T47D (cell line): ENCODE data around the gene GRN.
A peak's percentile ranks its signal among the peaks of the same experiment; 100 is the strongest.

Experiments
- DNase-seq, 2 experiments: peaks; one replicate each; pipeline versions ENCODE4 v3.0.0 to v3.0.0-alpha.2; 2011 to 2012; ENCODE audit warnings: low read depth in 1 of 2, low spot score in 1 of 2
- JUND ChIP-seq: IDR thresholded peaks from 2 replicates; pipeline ENCODE4 v1.6.1; 2012; ENCODE audit warnings: low read depth
- in situ Hi-C: cut with HindIII; loops from 2 replicates; pipeline ENCODE4 v1.10.0; 2016; ENCODE audit warnings: low sequenced_read_pairs, low pct_unique_long_range_greater_than_20kb

GRN gene

DNA sequence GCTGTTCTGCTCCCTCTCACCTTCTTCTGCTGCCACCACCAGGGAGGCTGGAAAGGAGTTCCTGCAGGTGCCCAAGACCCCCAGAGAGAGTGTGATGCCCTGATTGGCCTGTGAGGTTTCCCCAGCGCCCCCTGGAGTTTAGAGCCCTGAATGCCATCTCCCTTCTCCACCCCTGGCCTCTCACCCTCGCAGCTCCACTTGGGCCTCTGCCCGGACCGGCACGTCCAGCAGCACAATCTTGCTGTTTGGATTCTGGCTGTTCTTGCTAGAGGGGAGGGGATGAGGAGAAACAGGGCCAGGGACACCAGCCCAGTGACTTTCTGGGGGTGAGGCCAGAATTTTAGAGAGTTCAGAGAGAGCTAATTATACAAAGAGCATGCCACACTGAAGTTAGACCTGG is 31.0 kb downstream of the GRN start:
- in situ Hi-C loops: no loop called here
- peak; percentile 38 to 43 for DNase-seq
- TF ChIP-seq JUND: no peak

DNA sequence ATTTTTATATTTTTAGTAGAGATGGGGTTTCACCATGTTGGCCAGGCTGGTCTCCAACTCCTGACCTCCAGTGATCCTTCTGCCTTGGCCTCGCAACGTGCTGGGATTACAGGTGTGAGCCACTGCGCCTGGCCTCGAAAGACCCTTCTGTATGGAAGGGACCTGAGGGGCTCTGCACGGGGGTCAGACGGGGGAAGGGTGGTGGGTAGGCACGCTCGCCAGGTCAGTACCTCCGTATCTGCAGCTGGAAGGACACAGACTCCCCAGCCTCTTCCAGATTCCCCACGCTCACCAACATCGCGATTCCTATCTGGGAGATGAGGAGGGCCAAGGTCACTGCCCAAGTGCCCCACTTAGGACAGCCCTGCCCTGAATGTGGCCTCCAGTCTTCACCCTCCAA is 31.7 kb downstream of the GRN start:
- no peak for TF ChIP-seq JUND
- in situ Hi-C loops: no loop called here
- DNase-seq: no peak

DNA sequence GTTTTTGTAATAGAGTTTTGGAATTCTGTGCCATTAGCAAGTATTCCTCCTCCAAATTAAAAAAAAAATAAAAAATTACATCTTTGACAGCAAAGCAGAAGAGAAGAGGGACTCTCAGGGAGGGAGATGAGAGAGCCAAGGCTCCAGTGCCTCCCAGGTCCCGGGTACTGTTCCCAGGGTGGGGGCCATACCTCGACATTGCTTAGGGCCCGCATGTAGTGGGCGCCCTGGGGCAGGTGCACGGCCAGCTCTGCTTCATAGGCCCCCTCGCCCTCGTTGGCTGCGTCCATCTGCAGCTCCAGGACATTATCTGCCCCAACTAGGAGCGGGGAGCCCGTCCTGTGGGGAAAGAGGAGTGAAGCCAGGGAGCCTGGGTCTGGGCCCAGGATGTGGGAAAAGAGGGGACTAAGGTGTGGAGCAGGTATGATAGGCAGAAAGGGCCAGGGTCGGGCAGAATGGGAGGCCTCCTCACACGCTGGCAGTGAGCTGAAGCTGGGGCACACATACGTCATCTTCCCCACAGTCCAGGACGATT is 33.1 kb downstream of the GRN start:
- TF ChIP-seq JUND: no peak
- no peak for DNase-seq
- in situ Hi-C loops: no loop called here

GRCh38 chr17:44379887-44380286 is 34.8 kb downstream of the GRN start:
- in situ Hi-C loops: no loop called here
- no peak for TF ChIP-seq JUND
- no peak for DNase-seq

- TF ChIP-seq JUND: no peak
- in situ Hi-C loops: no loop called here
- DNase-seq: no peak
Measured at GRCh38 chr17:44380767-44381166, 35.7 kb downstream of the GRN start.

GRCh38 chr17:44381810-44382305 is 36.8 kb downstream of the GRN start:
- DNase-seq: no peak
- in situ Hi-C loops: no loop called here
- TF ChIP-seq JUND: no peak

GRCh38 chr17:44382917-44383316 is 37.8 kb downstream of the GRN start:
- in situ Hi-C loops: no loop called here
- TF ChIP-seq JUND: no peak
- no peak for DNase-seq

DNA sequence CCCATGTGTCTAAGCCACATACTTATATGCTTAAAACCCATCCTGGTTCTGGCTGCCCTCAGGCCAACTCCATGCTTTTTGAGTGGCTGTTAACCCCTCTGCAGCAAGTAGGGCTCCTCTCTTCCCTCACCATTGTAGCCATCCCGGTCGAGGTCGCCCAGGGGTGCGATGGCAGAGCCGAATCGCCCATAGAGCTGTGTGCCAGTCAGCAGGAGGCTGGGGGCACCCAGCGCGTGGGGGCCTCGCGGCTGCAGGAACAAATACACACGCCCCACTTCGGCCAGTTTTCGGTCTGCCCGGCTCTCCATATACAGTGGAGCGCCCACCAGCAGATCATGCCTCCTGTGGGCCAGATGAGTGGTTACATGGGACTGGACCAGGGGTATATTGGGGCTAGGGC is 38.3 kb downstream of the GRN start:
- DNase-seq: no peak
- in situ Hi-C loops: no loop called here
- TF ChIP-seq JUND: no peak

GRCh38 chr17:44383861-44384260 is 38.8 kb downstream of the GRN start:
- in situ Hi-C loops: no loop called here
- no peak for TF ChIP-seq JUND
- no peak for DNase-seq

DNA sequence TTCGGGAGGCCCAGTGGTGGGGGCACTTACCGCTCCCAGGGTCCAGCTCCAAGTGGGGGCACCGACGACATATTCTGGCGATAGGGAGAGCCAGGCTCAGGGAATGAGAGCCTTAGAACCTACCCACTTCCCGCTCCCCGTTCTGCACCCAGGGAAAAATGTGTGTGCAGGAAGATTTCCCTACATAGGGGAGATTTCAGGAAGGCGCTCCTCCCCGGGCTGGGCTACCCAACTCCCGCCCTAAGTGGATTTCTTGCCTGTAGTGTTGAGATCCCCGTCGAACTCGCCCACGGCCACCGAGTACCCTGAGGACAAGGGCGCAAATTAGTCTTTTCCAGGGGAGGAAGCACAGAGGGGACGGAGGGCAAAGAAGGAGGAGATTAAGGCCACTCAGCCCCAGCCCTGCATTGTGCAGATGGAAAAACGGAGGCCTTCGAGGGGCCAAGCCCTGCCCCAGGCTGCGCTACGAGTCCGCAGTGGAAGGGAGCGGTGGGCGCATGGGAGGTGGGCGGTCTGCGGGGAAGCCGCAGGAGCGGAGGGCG is 39.2 kb downstream of the GRN start:
- DNase-seq: no peak
- no peak for TF ChIP-seq JUND
- in situ Hi-C loops: no loop called here

- in situ Hi-C loops: no loop called here
- DNase-seq: no peak
- TF ChIP-seq JUND: no peak
Measured at GRCh38 chr17:44384823-44385286, 39.8 kb downstream of the GRN start.

DNA sequence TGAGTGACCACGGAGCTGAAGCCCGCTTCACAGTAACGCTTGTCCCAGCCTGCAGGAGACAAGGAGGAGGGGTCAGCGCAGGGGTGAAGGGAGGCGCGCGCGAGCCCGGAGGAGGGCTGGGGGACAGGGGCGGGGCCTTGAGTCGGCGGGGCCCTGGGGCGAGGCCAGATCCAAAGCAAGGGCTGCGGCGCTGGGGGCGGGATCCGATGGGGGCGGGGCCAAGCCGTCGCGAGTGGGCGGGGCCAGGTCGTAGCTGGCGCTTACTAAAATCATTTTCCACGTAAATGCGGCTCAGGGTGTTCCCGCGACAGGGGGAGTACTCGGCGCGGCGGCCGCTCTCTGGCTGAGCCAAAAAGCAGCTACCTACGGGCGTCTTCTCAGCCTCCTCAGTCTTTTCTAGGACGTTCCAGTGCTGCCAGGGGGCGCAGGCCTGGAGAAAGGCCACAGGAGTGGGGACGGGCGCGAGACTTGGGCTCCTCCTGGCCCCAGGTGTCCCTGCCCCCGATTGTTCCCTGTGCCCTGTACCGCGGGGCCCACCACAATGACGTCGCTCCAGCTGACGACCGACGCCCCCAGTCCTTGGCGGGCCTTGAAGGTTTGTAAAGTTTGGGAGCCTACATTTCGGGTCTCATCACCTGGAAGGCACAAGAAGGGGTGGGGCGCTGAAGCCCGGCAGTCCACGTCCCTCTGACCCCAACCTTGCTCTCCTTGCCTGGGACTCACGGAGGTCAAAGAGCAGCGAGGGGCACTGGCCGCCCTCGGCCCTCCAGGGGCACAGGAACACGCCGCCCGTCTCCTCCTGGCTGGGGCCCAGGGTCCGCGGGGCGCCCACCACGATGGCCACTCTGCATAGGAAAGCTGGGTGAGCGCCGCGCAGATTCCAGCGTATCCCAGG is 40.4 kb downstream of the GRN start:
- in situ Hi-C loops: no loop called here
- DNase-seq: peak; percentile 88 to 90
- no peak for TF ChIP-seq JUND

- in situ Hi-C loops: no loop called here
- no peak for DNase-seq
- no peak for TF ChIP-seq JUND
Measured at GRCh38 chr17:44386182-44386525, 41.1 kb downstream of the GRN start.
